ENCODE data around the gene LTBP3. TPM values are rescaled to one million over a fixed set of nuclear protein-coding genes. Genes with fewer than 3 reads are reported as not detected.
A peak's percentile ranks its signal among the peaks of the same experiment; 100 is the strongest.

Gene LTBP3
- total and polyA plus RNA-seq, 2 of the 13 experiments (the other 11 are each of a cell fraction or from before 2014, with no cell fraction given): 12.2 to 68.1 TPM

- peak overlapping the region; percentile 88 for H3K27ac ChIP-seq (ENCODE audit: extremely low read length, insufficient read depth, low read length)
- peak; percentile 89 for DNase-seq (ENCODE audit: low spot score)
- H2AFZ ChIP-seq (ENCODE audit: low read length): no peak overlapping the region
- H3K4me3 ChIP-seq (replicated peaks in 1 of 3; ENCODE audit: insufficient read depth in 1 of 3, low read depth in 2 of 3, low read length in 3 of 3): peak overlapping the region; percentile 24 to 72 (median 56); a peak in 5 of 6 replicates
- H3K4me2 ChIP-seq (ENCODE audit: low read depth, low read length): peak overlapping the region; percentile 91
- intact Hi-C loops (cut with micrococcal nuclease; ENCODE audit: unreplicated experiment) (no loop called here), in situ Hi-C loops (cut with HindIII; ENCODE audit: extremely low pct_ligation_motif_present, low pct_unique_long_range_greater_than_20kb) (no loop called here)
- ChIA-PET POLR2A (interaction anchor here (0.6 to 27.3 kb wide), 16 partner anchors 13 to 308 kb away, joined by 3 to 1590 read pairs (median 3); partner anchors contain the start of genes CAPN1, DPF2, MALAT1 and NEAT1), CTCF (ENCODE audit: low intra/inter-chr PET ratio, low total read pairs) (no interaction called here)
- H3K36me3 ChIP-seq (replicated peaks in 1 of 2; ENCODE audit: control insufficient read depth in 1 of 2, insufficient read depth in 2 of 2, low read length in 2 of 2): no peaks in the 10 kb centered on the region
- WGBS (ENCODE audit: low lambda C conversion rate): 0% methylated on average over 8 of the region's 8 CpGs
- peak; percentile 64 for ATAC-seq
- H3K9me3 ChIP-seq (ENCODE audit: low read length): no peaks in the 10 kb centered on the region
- H3K4me1 ChIP-seq (ENCODE audit: insufficient read depth, low read length): peaks cover 98% of the 10 kb centered on the region
- H3K79me2 ChIP-seq (ENCODE audit: insufficient read depth, low read length): no peaks in the 10 kb centered on the region
- FAIRE-seq: peak; percentile 81
- H3K9ac ChIP-seq (ENCODE audit: insufficient read depth, low read depth, low read length): peak overlapping the region; percentile 89
- no peaks in the 10 kb centered on the region for H4K20me1 ChIP-seq (ENCODE audit: insufficient read depth, low read length)
- no peaks in the 10 kb centered on the region for H3K27me3 ChIP-seq (ENCODE audit: control insufficient read depth in 1 of 2, insufficient read depth in 2 of 2, low read length in 2 of 2)
- TSS peak; percentile 50 for BruUV-seq (replicated peaks)
- TF ChIP-seq ZNF234 (CRISPR knock-in tag; conservative IDR thresholded peaks at IDR 0.05): no peak
- peak; percentile 81 for TF ChIP-seq TEAD3 (CRISPR knock-in tag; optimal IDR thresholded peaks at IDR 0.05; ENCODE audit: borderline replicate concordance)
- peak; percentile 60 for TF ChIP-seq RXRB (CRISPR knock-in tag; IDR thresholded peaks at IDR 0.05; ENCODE audit: borderline replicate concordance)
- TF ChIP-seq BCL6 (CRISPR knock-in tag; IDR thresholded peaks at IDR 0.05): peak; percentile 91
- 0 out of 2 replicates have a peak, but pooled peaks have one; percentile 62 for TF ChIP-seq ZNF383 (CRISPR knock-in tag; IDR thresholded peaks at IDR 0.05; ENCODE audit: borderline replicate concordance)
- 0 out of 2 replicates have a peak, but pooled peaks have one; percentile 22 for TF ChIP-seq ZFP1 (CRISPR knock-in tag; IDR thresholded peaks at IDR 0.05)
- peak; percentile 62; the same call in 1 of the 2 replicates for TF ChIP-seq SIN3A (IDR thresholded peaks at IDR 0.05; ENCODE audit: borderline replicate concordance, low read depth, low read length)
- peak; percentile 10; the same call in 1 of the 2 replicates for TF ChIP-seq MTA1 (CRISPR knock-in tag; IDR thresholded peaks at IDR 0.05; ENCODE audit: borderline replicate concordance)
- no peak for TF ChIP-seq MZF1 (CRISPR knock-in tag; IDR thresholded peaks at IDR 0.05; ENCODE audit: borderline replicate concordance)
- TF ChIP-seq AKAP8 (CRISPR knock-in tag; IDR thresholded peaks at IDR 0.05): no peak
- TF ChIP-seq POLR2A (IDR thresholded peaks at IDR 0.05; ENCODE audit: insufficient read depth in 1 of 2, low read depth in 2 of 2, low read length in 2 of 2): peak; percentile 29 to 56; a peak in 2 of 4 replicates
- peak; percentile 15; the same call in 1 of the 2 replicates for TF ChIP-seq ZC3H4 (CRISPR knock-in tag; IDR thresholded peaks at IDR 0.05; ENCODE audit: borderline replicate concordance)
- peak; percentile 63; the same call in 1 of the 2 replicates for TF ChIP-seq GATAD2A (CRISPR knock-in tag; IDR thresholded peaks at IDR 0.05)
- 0 out of 2 replicates have a peak, but pooled peaks have one; percentile 23 for TF ChIP-seq YEATS4 (CRISPR knock-in tag; IDR thresholded peaks at IDR 0.05; ENCODE audit: borderline replicate concordance)
- TF ChIP-seq ZBTB7A (CRISPR knock-in tag; IDR thresholded peaks at IDR 0.05): peak; percentile 61; the same call in 1 of the 2 replicates
- TF ChIP-seq CHCHD3 (CRISPR knock-in tag; IDR thresholded peaks at IDR 0.05): no peak
- 0 out of 2 replicates have a peak, but pooled peaks have one; percentile 45 for TF ChIP-seq RARG (CRISPR knock-in tag; IDR thresholded peaks at IDR 0.05; ENCODE audit: low read depth)
- TF ChIP-seq XBP1 (CRISPR knock-in tag; IDR thresholded peaks at IDR 0.05): no peak
- peak; percentile 31; the same call in 1 of the 2 replicates for TF ChIP-seq ZNF563 (CRISPR knock-in tag; IDR thresholded peaks at IDR 0.05)
- no peak for TF ChIP-seq SRF (IDR thresholded peaks at IDR 0.05; ENCODE audit: low read depth, low read length)
- TF ChIP-seq POLR2AphosphoS5 (IDR thresholded peaks at IDR 0.05; ENCODE audit: low read depth, low read length): 0 out of 2 replicates have a peak, but pooled peaks have one; percentile 6
- TF ChIP-seq ZNF501 (CRISPR knock-in tag; IDR thresholded peaks at IDR 0.05): no peak
- TF ChIP-seq, protein P1, sequence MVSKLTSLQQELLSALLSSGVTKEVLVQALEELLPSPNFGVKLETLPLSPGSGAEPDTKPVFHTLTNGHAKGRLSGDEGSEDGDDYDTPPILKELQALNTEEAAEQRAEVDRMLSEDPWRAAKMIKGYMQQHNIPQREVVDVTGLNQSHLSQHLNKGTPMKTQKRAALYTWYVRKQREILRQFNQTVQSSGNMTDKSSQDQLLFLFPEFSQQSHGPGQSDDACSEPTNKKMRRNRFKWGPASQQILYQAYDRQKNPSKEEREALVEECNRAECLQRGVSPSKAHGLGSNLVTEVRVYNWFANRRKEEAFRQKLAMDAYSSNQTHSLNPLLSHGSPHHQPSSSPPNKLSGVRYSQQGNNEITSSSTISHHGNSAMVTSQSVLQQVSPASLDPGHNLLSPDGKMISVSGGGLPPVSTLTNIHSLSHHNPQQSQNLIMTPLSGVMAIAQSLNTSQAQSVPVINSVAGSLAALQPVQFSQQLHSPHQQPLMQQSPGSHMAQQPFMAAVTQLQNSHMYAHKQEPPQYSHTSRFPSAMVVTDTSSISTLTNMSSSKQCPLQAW (CRISPR knock-in tag; IDR thresholded peaks at IDR 0.05): peak; percentile 25; the same call in 1 of the 2 replicates
- TF ChIP-seq MEIS1 (CRISPR knock-in tag; IDR thresholded peaks at IDR 0.05; ENCODE audit: borderline replicate concordance): peak; percentile 63; the same call in 1 of the 2 replicates
- peak; percentile 67 for TF ChIP-seq FOXA3 (CRISPR knock-in tag; IDR thresholded peaks at IDR 0.05)
Measured at GRCh38 chr11:65489706-65490320, 68.3 kb downstream of the LTBP3 start.
